Endothelial cell of umbilical vein (primary cell): Measurements from ENCODE around the gene SLC35E4. TPM values are rescaled to one million over a fixed set of nuclear protein-coding genes. Genes with fewer than 3 reads are reported as not detected.

Experiments used
- BruUV-seq: library from RNA; stranded (reverse); fragments of 400-500 nt; replicated peaks from 2 replicates; lab custom pipeline; 2021; lab: Mats Ljungman, UMichigan
- CTCF ChIA-PET: fragments of 300-600, 350-600 bp; sonication (Branson Sonifier 250); formaldehyde crosslinking; loops from one replicate; lab custom pipeline; 2021; ENCODE audit warnings: antibody characterized with exemption, inconsistent platforms; lab: Charles Lee
- POLR2A ChIA-PET: fragments of 300-600, 350-600 bp; sonication (Branson Sonifier 250); formaldehyde crosslinking; loops from one replicate; lab custom pipeline; 2021; ENCODE audit warnings: antibody characterized with exemption, inconsistent platforms; lab: Charles Lee
- DNase-seq: peaks from one replicate; pipeline ENCODE4 v3.0.0-alpha.2; 2011; ENCODE audit warnings: low read depth, low spot score
- FAIRE-seq: peaks from 2 replicates; lab custom pipeline; 2011; peaks lifted over from hg19 to GRCh38; lab: Jason Lieb, UNC
- H2AFZ ChIP-seq: 2 replicates; pipeline ENCODE4 v1.6.0; 2012; ENCODE audit warnings: low read depth, low read length, control low read depth, inconsistent platforms
- H3K27ac ChIP-seq: 2 replicates; pipeline ENCODE4 v1.5.1; 2011; ENCODE audit warnings: low read depth, mild to moderate bottlenecking, control low read depth, low read length, moderate library complexity; ENCODE audit not compliant: insufficient read depth
- H3K27me3 ChIP-seq, 2 experiments: 2 replicates each; pipeline versions ENCODE4 v1.6.0 to v1.6.1; 2011; ENCODE audit warnings: low read length in 2 of 2, mixed read lengths in 1 of 2; ENCODE audit not compliant: control insufficient read depth in 2 of 2, insufficient read depth in 2 of 2
- H3K36me3 ChIP-seq, 2 experiments: 2 replicates in 1 of 2; 3 replicates in 1 of 2; pipeline ENCODE4 v1.5.1; 2011; ENCODE audit warnings: low read length in 2 of 2, mild to moderate bottlenecking in 1 of 2, moderate library complexity in 1 of 2; ENCODE audit not compliant: control insufficient read depth in 2 of 2, insufficient read depth in 2 of 2; ENCODE audit errors: extremely low read depth in 1 of 2
- H3K4me1 ChIP-seq: 3 replicates; pipeline ENCODE4 v1.5.1; 2011; ENCODE audit warnings: mild to moderate bottlenecking, low read length; ENCODE audit not compliant: control insufficient read depth, insufficient read depth; ENCODE audit errors: extremely low read depth
- H3K4me2 ChIP-seq: 2 replicates; pipeline ENCODE4 v1.6.1; 2011; ENCODE audit warnings: low read length, control low read depth, mixed read lengths; ENCODE audit not compliant: insufficient read depth
- H3K4me3 ChIP-seq, 3 experiments: fragments of 200-600 bp in 1 of 3; sonication (generic), shearing (Covaris generic) in 1 of 3; replicated peaks in 1 of 3; 2 replicates each; pipeline ENCODE4 v1.5.1; 2011 to 2016; ENCODE audit warnings: control low read depth in 3 of 3, low read length in 3 of 3, mild to moderate bottlenecking in 2 of 3, inconsistent platforms in 1 of 3, low read depth in 1 of 3, moderate library complexity in 1 of 3; ENCODE audit not compliant: insufficient read depth in 1 of 3
- H3K79me2 ChIP-seq: 2 replicates; pipeline ENCODE4 v1.6.0; 2012; ENCODE audit warnings: low read length, inconsistent platforms; ENCODE audit not compliant: control insufficient read depth, insufficient read depth
- H3K9ac ChIP-seq: replicated peaks from 2 replicates; pipeline ENCODE3; 2011; ENCODE audit warnings: low read length, control low read depth; ENCODE audit not compliant: insufficient read depth; ENCODE audit errors: extremely low read depth
- H3K9me1 ChIP-seq: replicated peaks from 3 replicates; pipeline ENCODE4 v1.6.0; 2011; ENCODE audit warnings: mild to moderate bottlenecking, low read length; ENCODE audit not compliant: control insufficient read depth, insufficient read depth; ENCODE audit errors: extremely low read depth
- H3K9me3 ChIP-seq: replicated peaks from 2 replicates; pipeline ENCODE4 v1.5.1; 2012; ENCODE audit warnings: low read length, inconsistent platforms; ENCODE audit not compliant: control insufficient read depth, insufficient read depth
- H4K20me1 ChIP-seq: replicated peaks from 2 replicates; pipeline ENCODE3; 2011; ENCODE audit warnings: mild to moderate bottlenecking, low read length; ENCODE audit not compliant: control insufficient read depth, insufficient read depth; ENCODE audit errors: extremely low read depth
- EZH2 ChIP-seq: IDR thresholded peaks from 2 replicates; pipeline ENCODE4 v1.6.1; 2012; ENCODE audit warnings: borderline replicate concordance, low read depth, mild to moderate bottlenecking, moderate library complexity, low read length, inconsistent platforms; ENCODE audit not compliant: severe bottlenecking
- FOS ChIP-seq: IDR thresholded peaks from 2 replicates; pipeline ENCODE4 v1.6.1; 2011; ENCODE audit warnings: mild to moderate bottlenecking, low read length, moderate library complexity, borderline replicate concordance; ENCODE audit not compliant: insufficient read depth
- GATA2 ChIP-seq: IDR thresholded peaks from 2 replicates; pipeline ENCODE4 v1.7.0; 2011; ENCODE audit warnings: low read depth, mild to moderate bottlenecking, moderate library complexity, mixed read lengths, low read length; ENCODE audit not compliant: insufficient read length, insufficient read depth
- JUN ChIP-seq: IDR thresholded peaks from 2 replicates; pipeline ENCODE4 v1.6.1; 2011; ENCODE audit warnings: borderline replicate concordance, low read depth; ENCODE audit not compliant: insufficient read length, insufficient read depth
- MYC ChIP-seq: IDR thresholded peaks from one replicate; pipeline ENCODE4 v1.6.1; 2011; ENCODE audit warnings: mild to moderate bottlenecking, low read depth, low read length
- POLR2A ChIP-seq: IDR thresholded peaks from 2 replicates; pipeline ENCODE4 v1.6.1; 2012; ENCODE audit warnings: low read depth, mild to moderate bottlenecking, control low read depth, low read length
- POLR2AphosphoS5 ChIP-seq: IDR thresholded peaks from 2 replicates; pipeline ENCODE4 v1.6.1; 2012; ENCODE audit warnings: low read depth, mild to moderate bottlenecking, control low read depth, low read length, moderate library complexity; ENCODE audit not compliant: insufficient read depth
- dilution Hi-C: fragments of 300-500 bp; cut with MboI; formaldehyde crosslinking; loops from one replicate; pipeline ENCODE4 v1.15.0; 2019; ENCODE audit warnings: low sequenced_read_pairs; ENCODE audit not compliant: extremely low pct_ligation_motif_present
- intact Hi-C: fragments of 100-400 bp; cut with micrococcal nuclease; formaldehyde crosslinking; loops from one replicate; pipeline ENCODE4 v1.10.0; 2022
- polyA plus RNA-seq, 4 experiments: library from polyadenylated mRNA; depleted of rRNA in 3 of 4; stranded (reverse) in 3 of 4; unstranded in 1 of 4; fragments of >200 nt; gene quantifications; 2 replicates each; pipeline versions ENCODE4 v1.2.1 to v1.2.3, GENCODE V29; 2011 to 2012; ENCODE audit warnings: missing spikeins in 1 of 4
- total RNA-seq: library from RNA; stranded (reverse); gene quantifications from 2 replicates; pipeline ENCODE4 v1.2.3, GENCODE V29; 2021
- TF ChIP-seq, protein P1 (sequence below), 2 donors: IDR thresholded peaks; 1 replicate in 1 of 2; 2 replicates in 1 of 2; pipeline ENCODE4 v1.5.1; 2011; ENCODE audit warnings: low read length in 2 of 2, mild to moderate bottlenecking in 2 of 2, moderate library complexity in 2 of 2, control low read depth in 1 of 2, inconsistent platforms in 1 of 2, low read depth in 1 of 2; ENCODE audit not compliant: insufficient read depth in 1 of 2; ENCODE audit errors: extremely low read depth in 1 of 2
- TF ChIP-seq, protein P2 (sequence below): IDR thresholded peaks from 2 replicates; pipeline ENCODE4 v1.6.1; 2011; ENCODE audit not compliant: insufficient read depth, insufficient read length

The SLC35E4 gene
- total and polyA plus RNA-seq, 2 donors (not counting 3 experiments of a cell fraction or from before 2014, with no cell fraction given) = 10.7 to 15.3 TPM

DNA sequence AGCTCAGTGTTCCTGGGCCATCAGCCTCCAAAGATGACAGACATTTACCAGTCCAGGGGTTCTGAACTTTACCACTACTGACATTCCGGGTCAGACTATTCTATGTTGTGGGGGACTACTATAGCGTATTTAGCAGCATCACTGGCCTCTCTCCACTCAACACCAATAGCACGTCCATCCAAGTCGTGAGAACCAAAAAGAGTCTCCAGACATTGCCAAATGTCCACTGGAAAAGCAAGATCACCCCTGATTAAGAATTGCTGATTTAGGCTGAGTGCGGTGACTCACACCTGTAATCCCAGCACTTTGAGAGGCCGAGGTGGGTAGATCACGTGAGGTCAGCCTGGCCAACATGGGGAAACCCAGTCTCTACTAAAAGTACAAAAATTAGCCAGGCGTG lies 49.2 kb upstream of the SLC35E4 start:
- H3K4me2 ChIP-seq = no peak overlapping the region
- no peak for FAIRE-seq
- TF ChIP-seq POLR2A = no peak
- TF ChIP-seq JUN = no peak
- TF ChIP-seq, protein P1, sequence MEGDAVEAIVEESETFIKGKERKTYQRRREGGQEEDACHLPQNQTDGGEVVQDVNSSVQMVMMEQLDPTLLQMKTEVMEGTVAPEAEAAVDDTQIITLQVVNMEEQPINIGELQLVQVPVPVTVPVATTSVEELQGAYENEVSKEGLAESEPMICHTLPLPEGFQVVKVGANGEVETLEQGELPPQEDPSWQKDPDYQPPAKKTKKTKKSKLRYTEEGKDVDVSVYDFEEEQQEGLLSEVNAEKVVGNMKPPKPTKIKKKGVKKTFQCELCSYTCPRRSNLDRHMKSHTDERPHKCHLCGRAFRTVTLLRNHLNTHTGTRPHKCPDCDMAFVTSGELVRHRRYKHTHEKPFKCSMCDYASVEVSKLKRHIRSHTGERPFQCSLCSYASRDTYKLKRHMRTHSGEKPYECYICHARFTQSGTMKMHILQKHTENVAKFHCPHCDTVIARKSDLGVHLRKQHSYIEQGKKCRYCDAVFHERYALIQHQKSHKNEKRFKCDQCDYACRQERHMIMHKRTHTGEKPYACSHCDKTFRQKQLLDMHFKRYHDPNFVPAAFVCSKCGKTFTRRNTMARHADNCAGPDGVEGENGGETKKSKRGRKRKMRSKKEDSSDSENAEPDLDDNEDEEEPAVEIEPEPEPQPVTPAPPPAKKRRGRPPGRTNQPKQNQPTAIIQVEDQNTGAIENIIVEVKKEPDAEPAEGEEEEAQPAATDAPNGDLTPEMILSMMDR (IDR thresholded peaks at IDR 0.05; ENCODE audit: extremely low read depth in 1 of 2, insufficient read depth in 1 of 2, low read depth in 1 of 2, low read length in 2 of 2) = no peak
- TF ChIP-seq EZH2 = no peak
- no peak for TF ChIP-seq POLR2AphosphoS5
- TF ChIP-seq FOS = no peak
- TF ChIP-seq, protein P2, sequence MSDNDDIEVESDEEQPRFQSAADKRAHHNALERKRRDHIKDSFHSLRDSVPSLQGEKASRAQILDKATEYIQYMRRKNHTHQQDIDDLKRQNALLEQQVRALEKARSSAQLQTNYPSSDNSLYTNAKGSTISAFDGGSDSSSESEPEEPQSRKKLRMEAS = no peak
- TF ChIP-seq MYC = no peak
- no peak for TF ChIP-seq GATA2
- H3K27me3 ChIP-seq = no peaks in the 10 kb centered on the region
- H3K9me3 ChIP-seq = no peaks in the 10 kb centered on the region
- H3K9me1 ChIP-seq = no peaks in the 10 kb centered on the region
- no peak overlapping the region for H3K4me3 ChIP-seq
- H3K27ac ChIP-seq = no peak overlapping the region
- H3K79me2 ChIP-seq = peaks cover 24% of the 10 kb centered on the region
- intact Hi-C loops (no loop called here), dilution Hi-C loops (no loop called here)
- no peak overlapping the region for H3K9ac ChIP-seq
- peaks cover 20 to 46% of the 10 kb centered on the region in 2 experiments for H3K36me3 ChIP-seq
- peaks cover 26% of the 10 kb centered on the region for H3K4me1 ChIP-seq
- CTCF ChIA-PET = interaction anchor here (1.4 kb wide), 1 partner anchor 16 kb away, joined by 5 read pairs; no protein-coding TSS in a partner anchor
- no peak overlapping the region for H2AFZ ChIP-seq
- POLR2A ChIA-PET = no interaction called here
- no peak for DNase-seq
- BruUV-seq = no TSS peak
- H4K20me1 ChIP-seq = no peaks in the 10 kb centered on the region
